NT2/D1 (cell line): ENCODE results near the gene PGM2L1.

Experiments used
- YY1 ChIP-seq: IDR thresholded peaks from 2 replicates; pipeline ENCODE4 v1.6.1; 2011; ENCODE audit not compliant: insufficient read length, insufficient read depth
- ZNF274 ChIP-seq: IDR thresholded peaks from 2 replicates; pipeline ENCODE4 v1.6.1; 2011; ENCODE audit warnings: mild to moderate bottlenecking, low read depth, low read length

- TF ChIP-seq YY1: no peak
- no peak for TF ChIP-seq ZNF274
Measured at GRCh38 chr11:74299015-74299414, 99.2 kb downstream of the PGM2L1 start.
